Thoracic aorta (tissue), 2 donors: ENCODE results near the gene FOXE1. TPM values are rescaled to one million over a fixed set of nuclear protein-coding genes. Genes with fewer than 3 reads are reported as not detected.

ENCODE experiments used
- ATAC-seq: fragments of 150-250 bp; one replicate; pipeline ENCODE4 v1.8.0; 2017; ENCODE audit warnings: low read depth; ENCODE audit not compliant: insufficient number of reproducible peaks, low FRiP score
- DNase-seq: peaks from one replicate; pipeline ENCODE4 v3.0.0-alpha.2; 2020; ENCODE audit warnings: low spot score
- H3K27ac ChIP-seq, 2 donors: fragments of 200-600 bp; sonication (generic); 1 replicate in 1 of 2; 2 replicates in 1 of 2; pipeline ENCODE4 v1.5.1; 2016; ENCODE audit warnings: mild to moderate bottlenecking in 2 of 2, moderate library complexity in 2 of 2
- H3K27me3 ChIP-seq: fragments of 200-600 bp; sonication (generic); replicated peaks from 2 replicates; pipeline ENCODE4 v1.6.0; 2016; ENCODE audit warnings: mild to moderate bottlenecking; ENCODE audit not compliant: insufficient read depth
- H3K36me3 ChIP-seq: fragments of 200-600 bp; sonication (generic); one replicate; pipeline ENCODE4 v1.5.1; 2016
- H3K4me1 ChIP-seq, 2 donors: fragments of 200-600 bp; sonication (generic); 1 replicate in 1 of 2; 2 replicates in 1 of 2; pipeline versions ENCODE4 v1.5.1 to v1.6.0; 2016; ENCODE audit warnings: low read depth in 2 of 2, mild to moderate bottlenecking in 1 of 2; ENCODE audit not compliant: control insufficient read depth in 1 of 2
- H3K4me3 ChIP-seq: fragments of 200-600 bp; sonication (generic); 2 replicates; pipeline ENCODE4 v1.5.1; 2016; ENCODE audit warnings: mild to moderate bottlenecking
- H3K9me3 ChIP-seq: fragments of 200-600 bp; sonication (generic); 2 replicates; pipeline ENCODE4 v1.5.1; 2016
- total RNA-seq, 2 donors: library from RNA; depleted of rRNA; stranded (reverse); fragments of >200 nt; gene quantifications; one replicate each; pipeline versions ENCODE4 v1.1.0 to v1.2.3, GENCODE V29; 2016
- TF ChIP-seq, protein P1 (sequence below): fragments of 200-600 bp; sonication (generic); IDR thresholded peaks from one replicate; pipeline ENCODE4 v1.5.1; 2019; ENCODE audit warnings: antibody characterized with exemption

The FOXE1 gene
- total RNA-seq, 2 donors from 2014 or later: 0.21 to 0.68 TPM

DNA sequence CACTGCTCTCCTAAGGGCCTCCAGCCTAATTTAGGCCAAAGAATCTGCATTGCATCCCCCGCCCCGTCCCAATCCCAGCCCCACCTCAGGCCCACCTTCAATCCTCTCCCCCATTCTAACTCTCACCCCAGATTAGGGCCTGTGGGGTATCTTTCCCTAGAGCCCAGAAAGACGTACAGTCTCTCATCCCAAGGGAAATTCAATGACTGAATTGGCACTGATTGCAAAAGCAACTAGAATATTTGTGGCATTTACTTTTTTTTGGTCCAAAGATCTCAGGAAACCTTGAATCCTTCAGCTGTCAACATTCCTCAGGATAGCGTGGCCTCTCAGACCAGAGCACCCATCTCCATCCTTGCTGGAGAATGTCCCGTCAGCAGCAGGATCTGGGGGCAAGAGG, 38.7 kb downstream of the FOXE1 start:
- Histone ChIP-seq H3K4me3 (no peak overlapping the region), H3K27me3 (no peaks in the 10 kb centered on the region), H3K36me3 (no peaks in the 10 kb centered on the region), H3K27ac (no peak overlapping the region), H3K4me1 (no peaks in the 10 kb centered on the region), H3K9me3 (no peaks in the 10 kb centered on the region)
- ATAC-seq (no peak), DNase-seq (no peak)
- TF ChIP-seq, protein P1, sequence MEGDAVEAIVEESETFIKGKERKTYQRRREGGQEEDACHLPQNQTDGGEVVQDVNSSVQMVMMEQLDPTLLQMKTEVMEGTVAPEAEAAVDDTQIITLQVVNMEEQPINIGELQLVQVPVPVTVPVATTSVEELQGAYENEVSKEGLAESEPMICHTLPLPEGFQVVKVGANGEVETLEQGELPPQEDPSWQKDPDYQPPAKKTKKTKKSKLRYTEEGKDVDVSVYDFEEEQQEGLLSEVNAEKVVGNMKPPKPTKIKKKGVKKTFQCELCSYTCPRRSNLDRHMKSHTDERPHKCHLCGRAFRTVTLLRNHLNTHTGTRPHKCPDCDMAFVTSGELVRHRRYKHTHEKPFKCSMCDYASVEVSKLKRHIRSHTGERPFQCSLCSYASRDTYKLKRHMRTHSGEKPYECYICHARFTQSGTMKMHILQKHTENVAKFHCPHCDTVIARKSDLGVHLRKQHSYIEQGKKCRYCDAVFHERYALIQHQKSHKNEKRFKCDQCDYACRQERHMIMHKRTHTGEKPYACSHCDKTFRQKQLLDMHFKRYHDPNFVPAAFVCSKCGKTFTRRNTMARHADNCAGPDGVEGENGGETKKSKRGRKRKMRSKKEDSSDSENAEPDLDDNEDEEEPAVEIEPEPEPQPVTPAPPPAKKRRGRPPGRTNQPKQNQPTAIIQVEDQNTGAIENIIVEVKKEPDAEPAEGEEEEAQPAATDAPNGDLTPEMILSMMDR: no peak

DNA sequence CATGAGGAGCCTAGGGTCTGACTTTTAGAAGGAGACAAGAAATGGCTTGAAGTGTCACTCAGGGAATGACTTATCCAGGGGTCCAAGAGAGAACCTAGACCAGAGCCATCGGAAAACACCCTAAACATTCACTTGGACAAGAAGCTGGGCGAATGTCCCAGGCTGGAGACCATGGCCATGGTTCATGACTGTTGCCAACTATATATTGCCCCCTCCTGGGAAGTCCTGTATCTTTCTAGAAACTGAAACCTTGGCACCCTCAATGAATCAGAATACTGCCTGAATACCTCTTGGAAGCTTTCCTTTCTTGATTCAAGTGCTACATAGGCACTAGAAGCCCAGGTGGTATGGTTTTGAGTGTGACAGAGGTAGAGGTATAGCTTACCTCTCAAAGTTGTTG, 39.4 kb downstream of the FOXE1 start:
- Histone ChIP-seq H3K27ac (no peak overlapping the region), H3K36me3 (no peaks in the 10 kb centered on the region), H3K4me3 (no peak overlapping the region), H3K4me1 (no peaks in the 10 kb centered on the region), H3K27me3 (no peaks in the 10 kb centered on the region), H3K9me3 (no peaks in the 10 kb centered on the region)
- TF ChIP-seq, protein P1: no peak
- ATAC-seq (no peak), DNase-seq (no peak)

DNA sequence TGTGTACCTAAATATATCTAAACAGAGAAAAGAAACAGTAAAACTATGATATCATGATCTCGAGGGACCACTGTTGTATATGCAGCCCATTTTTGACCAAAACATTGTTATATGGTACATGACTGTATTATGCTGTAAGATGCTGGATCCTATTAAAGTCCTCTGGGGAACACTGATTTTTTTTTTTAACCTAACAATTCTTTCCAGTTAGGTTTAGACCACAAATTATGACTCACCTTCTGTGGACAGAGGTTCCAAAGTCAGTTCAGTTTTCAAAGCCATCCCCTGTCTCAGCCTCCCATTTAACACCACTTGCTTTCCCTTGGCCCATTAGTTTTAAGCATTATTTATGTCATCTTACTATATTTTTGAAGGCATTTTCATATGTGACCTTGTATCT, 42.2 kb downstream of the FOXE1 start:
- no peaks in the 10 kb centered on the region for H3K27me3 ChIP-seq
- TF ChIP-seq, protein P1: no peak
- no peak overlapping the region for H3K27ac ChIP-seq
- no peak overlapping the region for H3K4me3 ChIP-seq
- no peak for ATAC-seq
- H3K4me1 ChIP-seq: no peaks in the 10 kb centered on the region
- no peaks in the 10 kb centered on the region for H3K36me3 ChIP-seq
- no peak for DNase-seq
- H3K9me3 ChIP-seq: no peaks in the 10 kb centered on the region

DNA sequence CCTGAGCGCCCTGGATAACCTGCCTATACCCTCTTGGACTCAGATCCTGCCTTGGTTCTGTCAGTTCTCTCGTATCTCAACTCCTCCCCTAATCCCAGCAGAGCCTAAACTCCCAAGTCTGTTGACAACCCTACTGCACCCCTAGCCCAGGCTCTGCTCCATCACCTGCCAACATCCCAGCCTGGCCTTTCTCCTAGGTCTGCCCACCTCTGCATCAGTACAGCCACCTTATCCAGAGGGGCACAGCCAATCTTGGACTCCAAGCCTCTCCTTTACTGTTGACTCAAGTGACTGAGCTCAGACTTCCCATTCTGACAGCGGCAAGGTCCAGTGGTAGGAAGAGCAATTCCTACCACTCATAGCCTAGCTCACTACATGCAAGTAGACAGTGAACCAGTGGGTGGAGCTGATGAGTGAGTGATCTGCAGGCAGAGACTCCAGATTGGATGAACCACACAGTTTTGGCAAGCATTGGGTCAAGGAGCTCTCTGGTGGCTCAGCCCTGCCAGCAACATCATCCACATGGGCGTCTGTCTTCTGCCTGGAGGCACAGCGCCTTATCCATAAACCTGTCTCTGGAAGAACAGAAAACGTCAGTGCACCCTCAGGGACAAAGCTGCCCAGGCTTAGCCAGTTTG, 42.8 kb downstream of the FOXE1 start:
- ATAC-seq (no peak), DNase-seq (no peak)
- Histone ChIP-seq H3K36me3 (no peaks in the 10 kb centered on the region), H3K4me3 (no peak overlapping the region), H3K27me3 (no peaks in the 10 kb centered on the region), H3K4me1 (no peaks in the 10 kb centered on the region), H3K27ac (no peak overlapping the region), H3K9me3 (no peaks in the 10 kb centered on the region)
- TF ChIP-seq, protein P1: no peak

DNA sequence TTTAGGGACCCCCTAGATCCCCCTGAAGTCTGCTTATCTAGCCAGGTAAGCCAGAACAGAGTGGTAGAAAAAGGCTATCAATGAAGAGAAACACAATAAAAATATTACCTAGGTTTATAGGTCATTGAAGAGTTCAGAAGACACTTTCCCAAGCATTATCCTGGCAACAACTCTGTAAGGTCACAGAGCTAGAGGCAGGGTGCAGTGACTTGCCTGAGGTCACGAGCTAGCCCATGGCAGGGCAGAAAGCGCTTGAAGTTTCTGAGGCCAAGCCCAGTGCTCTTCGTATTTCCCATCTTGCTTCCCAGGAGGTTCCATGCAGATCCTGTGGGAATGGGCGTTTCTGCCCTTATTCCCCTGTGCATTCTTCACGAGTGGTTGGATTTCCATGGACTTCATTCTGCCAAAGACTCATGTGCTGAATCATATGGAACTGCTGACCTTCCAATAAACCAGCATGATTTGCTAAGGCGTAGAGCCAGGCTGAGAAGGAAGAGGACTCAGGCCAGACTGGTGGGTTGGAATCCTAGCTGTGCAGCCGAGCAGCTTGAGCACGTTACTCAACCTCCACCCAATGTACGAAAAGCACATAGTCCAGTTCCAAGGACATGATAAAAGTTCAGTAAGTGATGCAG, 47.2 kb downstream of the FOXE1 start:
- Histone ChIP-seq H3K27ac (no peak overlapping the region), H3K36me3 (peaks cover 4% of the 10 kb centered on the region), H3K4me1 (no peaks in the 10 kb centered on the region), H3K27me3 (no peaks in the 10 kb centered on the region), H3K4me3 (no peak overlapping the region), H3K9me3 (no peaks in the 10 kb centered on the region)
- TF ChIP-seq, protein P1: no peak
- no peak for ATAC-seq
- no peak for DNase-seq
